ENCODE data around the gene PCLO. TPM values are rescaled to one million over a fixed set of nuclear protein-coding genes. Genes with fewer than 3 reads are reported as not detected.

PCLO gene
- total and polyA plus RNA-seq, 2 of the 4 experiments (the other 2 are of a cell fraction) = under 0.01 to 0.05 TPM

GRCh38 chr7:83173664-83174063 is 11.0 kb upstream of the PCLO start:
- no peak overlapping the region for H4K5ac ChIP-seq (ENCODE audit: low read depth, low read length)
- H3K23ac ChIP-seq (ENCODE audit: low read depth, low read length) = no peak overlapping the region
- no peaks in the 10 kb centered on the region for H3K9me3 ChIP-seq (ENCODE audit: control insufficient read depth, insufficient read depth, low read length)
- H3K9ac ChIP-seq (ENCODE audit: low read depth, low read length) = no peak overlapping the region
- no peak overlapping the region for H3K4me2 ChIP-seq (ENCODE audit: low read depth, low read length)
- no peak overlapping the region for H2AK9ac ChIP-seq (replicated peaks; ENCODE audit: low read depth, low read length, poor library complexity)
- H4K8ac ChIP-seq (ENCODE audit: low read depth in 2 of 2, low read length in 2 of 2) = no peak overlapping the region
- H3K27me3 ChIP-seq (ENCODE audit: control insufficient read depth, insufficient read depth, low read length) = no peaks in the 10 kb centered on the region
- H3K4me3 ChIP-seq (ENCODE audit: insufficient read depth, low read depth, low read length) = no peak overlapping the region
- ChIA-PET POLR2A (ENCODE audit: unreplicated experiment) (interaction anchor here (0.6 kb wide), 1 partner anchor 292 kb away, joined by 4 read pairs; no protein-coding TSS in a partner anchor), CTCF (no interaction called here)
- ATAC-seq (ENCODE audit: low read depth) (no peak), DNase-seq (no peak)
- H4K20me1 ChIP-seq (ENCODE audit: insufficient read depth, low read length) = no peaks in the 10 kb centered on the region
- dilution Hi-C loops (cut with HindIII; ENCODE audit: low sequenced_read_pairs, unreplicated experiment) (no loop called here), in situ Hi-C loops (cut with MboI; ENCODE audit: low sequenced_read_pairs) (no loop called here), intact Hi-C loops (cut with micrococcal nuclease) (no loop called here)
- no peak overlapping the region for H3K56ac ChIP-seq (ENCODE audit: extremely low read depth, insufficient read depth, low read length)
- no peaks in the 10 kb centered on the region for H3K79me1 ChIP-seq (ENCODE audit: low read depth in 1 of 2, low read length in 2 of 2)
- H2AK5ac ChIP-seq (ENCODE audit: low read depth, low read length) = no peak overlapping the region
- H2BK5ac ChIP-seq (ENCODE audit: low read depth, low read length, poor library complexity, severe bottlenecking) = no peak overlapping the region
- H2BK120ac ChIP-seq (ENCODE audit: low read depth, low read length) = no peak overlapping the region
- H4K91ac ChIP-seq (ENCODE audit: insufficient read depth, low read depth, low read length) = no peak overlapping the region
- no peak overlapping the region for H2AFZ ChIP-seq (replicated peaks; ENCODE audit: low read length, poor library complexity)
- TF ChIP-seq POLR2A (IDR thresholded peaks at IDR 0.05; ENCODE audit: low read depth, low read length) (no peak), MAFK (IDR thresholded peaks at IDR 0.05; ENCODE audit: low read depth, low read length) (no peak), CTCF (conservative IDR thresholded peaks at IDR 0.05; ENCODE audit: low read depth, low read length) (no peak), FOS (IDR thresholded peaks at IDR 0.05; ENCODE audit: low read depth, low read length) (no peak), RFX5 (IDR thresholded peaks at IDR 0.05; ENCODE audit: low read depth, low read length) (no peak), MXI1 (IDR thresholded peaks at IDR 0.05; ENCODE audit: borderline replicate concordance, low read depth, low read length) (no peak), ELK1 (IDR thresholded peaks at IDR 0.05; ENCODE audit: borderline replicate concordance, low read depth, low read length) (no peak), RCOR1 (IDR thresholded peaks at IDR 0.05; ENCODE audit: insufficient replicate concordance, low read length) (no peak), BHLHE40 (IDR thresholded peaks at IDR 0.05; ENCODE audit: low read depth, low read length) (no peak), NFE2L2 (IDR thresholded peaks at IDR 0.05; ENCODE audit: low read depth, low read length) (no peak), CEBPB (IDR thresholded peaks at IDR 0.05; ENCODE audit: low read depth, low read length) (no peak), CHD1 (IDR thresholded peaks at IDR 0.05; ENCODE audit: low read depth, low read length) (no peak), RAD21 (IDR thresholded peaks at IDR 0.05; ENCODE audit: low read length) (no peak), SMC3 (IDR thresholded peaks at IDR 0.05; ENCODE audit: low read depth, low read length) (no peak), MAZ (IDR thresholded peaks at IDR 0.05; ENCODE audit: borderline replicate concordance, low read depth, low read length) (no peak)
- TF ChIP-seq, protein P1, sequence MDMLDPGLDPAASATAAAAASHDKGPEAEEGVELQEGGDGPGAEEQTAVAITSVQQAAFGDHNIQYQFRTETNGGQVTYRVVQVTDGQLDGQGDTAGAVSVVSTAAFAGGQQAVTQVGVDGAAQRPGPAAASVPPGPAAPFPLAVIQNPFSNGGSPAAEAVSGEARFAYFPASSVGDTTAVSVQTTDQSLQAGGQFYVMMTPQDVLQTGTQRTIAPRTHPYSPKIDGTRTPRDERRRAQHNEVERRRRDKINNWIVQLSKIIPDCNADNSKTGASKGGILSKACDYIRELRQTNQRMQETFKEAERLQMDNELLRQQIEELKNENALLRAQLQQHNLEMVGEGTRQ (IDR thresholded peaks at IDR 0.05; ENCODE audit: low read depth, low read length) = no peak
- H3K4ac ChIP-seq (ENCODE audit: low read depth, low read length) = no peak overlapping the region
- no peak overlapping the region for H3K27ac ChIP-seq (ENCODE audit: insufficient read depth, low read length)
- no peaks in the 10 kb centered on the region for H3K36me3 ChIP-seq (ENCODE audit: control insufficient read depth, insufficient read depth, low read length)
- H3K9me1 ChIP-seq (ENCODE audit: insufficient read depth, low read length) = no peaks in the 10 kb centered on the region
- no peak overlapping the region for H3K14ac ChIP-seq (replicated peaks; ENCODE audit: low read depth, low read length)
- no peak overlapping the region for H2BK20ac ChIP-seq (ENCODE audit: low read depth, low read length)
- no peaks in the 10 kb centered on the region for H3K4me1 ChIP-seq (ENCODE audit: control insufficient read depth, insufficient read depth, low read length)
- H3K18ac ChIP-seq (ENCODE audit: low read depth, low read length) = no peak overlapping the region
- no TSS peak for BruUV-seq (replicated peaks)
- no peak overlapping the region for H2BK15ac ChIP-seq (ENCODE audit: low read depth, low read length)
